ENCODE results near the gene HRK. TPM values are rescaled to one million over a fixed set of nuclear protein-coding genes. Genes with fewer than 3 reads are reported as not detected.

HRK gene
- total and polyA plus RNA-seq, 9 of the 15 experiments (the other 6 are each of a cell fraction or from before 2014, with no cell fraction given), result 0.01 to 0.05 (median 0.04) TPM; not detected in 6

GRCh38 chr12:116818948-116819832, 62.1 kb downstream of the HRK start (continued):
- TF ChIP-seq, protein P1, sequence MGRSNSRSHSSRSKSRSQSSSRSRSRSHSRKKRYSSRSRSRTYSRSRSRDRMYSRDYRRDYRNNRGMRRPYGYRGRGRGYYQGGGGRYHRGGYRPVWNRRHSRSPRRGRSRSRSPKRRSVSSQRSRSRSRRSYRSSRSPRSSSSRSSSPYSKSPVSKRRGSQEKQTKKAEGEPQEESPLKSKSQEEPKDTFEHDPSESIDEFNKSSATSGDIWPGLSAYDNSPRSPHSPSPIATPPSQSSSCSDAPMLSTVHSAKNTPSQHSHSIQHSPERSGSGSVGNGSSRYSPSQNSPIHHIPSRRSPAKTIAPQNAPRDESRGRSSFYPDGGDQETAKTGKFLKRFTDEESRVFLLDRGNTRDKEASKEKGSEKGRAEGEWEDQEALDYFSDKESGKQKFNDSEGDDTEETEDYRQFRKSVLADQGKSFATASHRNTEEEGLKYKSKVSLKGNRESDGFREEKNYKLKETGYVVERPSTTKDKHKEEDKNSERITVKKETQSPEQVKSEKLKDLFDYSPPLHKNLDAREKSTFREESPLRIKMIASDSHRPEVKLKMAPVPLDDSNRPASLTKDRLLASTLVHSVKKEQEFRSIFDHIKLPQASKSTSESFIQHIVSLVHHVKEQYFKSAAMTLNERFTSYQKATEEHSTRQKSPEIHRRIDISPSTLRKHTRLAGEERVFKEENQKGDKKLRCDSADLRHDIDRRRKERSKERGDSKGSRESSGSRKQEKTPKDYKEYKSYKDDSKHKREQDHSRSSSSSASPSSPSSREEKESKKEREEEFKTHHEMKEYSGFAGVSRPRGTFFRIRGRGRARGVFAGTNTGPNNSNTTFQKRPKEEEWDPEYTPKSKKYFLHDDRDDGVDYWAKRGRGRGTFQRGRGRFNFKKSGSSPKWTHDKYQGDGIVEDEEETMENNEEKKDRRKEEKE (IDR thresholded peaks at IDR 0.05; ENCODE audit: borderline replicate concordance in 1 of 2, control insufficient read depth in 1 of 2, low read depth in 2 of 2, low read length in 1 of 2), result no peak
- TF ChIP-seq DDX20 (tag; IDR thresholded peaks at IDR 0.05; ENCODE audit: low read depth) (no peak), ZFP36 (IDR thresholded peaks at IDR 0.05; ENCODE audit: low read depth, low read length, partially characterized antibody) (no peak), CREM (IDR thresholded peaks at IDR 0.05; ENCODE audit: low read depth) (peak; percentile 98), ATF2 (CRISPR knock-in tag; IDR thresholded peaks at IDR 0.05) (peak; percentile 95), DPF2 (IDR thresholded peaks at IDR 0.05) (no peak), XRCC5 (IDR thresholded peaks at IDR 0.05; ENCODE audit: low read depth, low read length) (no peak; the same call in 1 of the 2 replicates), POLR3A (IDR thresholded peaks at IDR 0.05; ENCODE audit: borderline replicate concordance, extremely low read depth, insufficient read depth, insufficient read length) (no peak), RBFOX2 (IDR thresholded peaks at IDR 0.05; ENCODE audit: low read depth, low read length) (peak; percentile 91), MIER1 (IDR thresholded peaks at IDR 0.05; ENCODE audit: low read depth) (no peak), CHD4 (IDR thresholded peaks at IDR 0.05; ENCODE audit: insufficient read depth, insufficient replicate concordance, low read depth, low read length, poor library complexity, severe bottlenecking) (no peak), ASH1L (IDR thresholded peaks at IDR 0.05; ENCODE audit: borderline replicate concordance, low read depth, partially characterized antibody) (no peak), KLF1 (tag; IDR thresholded peaks at IDR 0.05) (peak; percentile 37; the same call in 1 of the 2 replicates), SETDB1 (IDR thresholded peaks at IDR 0.05; ENCODE audit: low read length) (no peak), CXXC5 (CRISPR knock-in tag; IDR thresholded peaks at IDR 0.05) (peak; percentile 96), SIN3A (IDR thresholded peaks at IDR 0.05; ENCODE audit: borderline replicate concordance in 2 of 2, control insufficient read depth in 1 of 2, low read depth in 2 of 2, low read length in 2 of 2) (peak in 1 of 2 experiments; percentile 89; a peak in 1 of 4 replicates), ZNF175 (CRISPR knock-in tag; IDR thresholded peaks at IDR 0.05; ENCODE audit: low read depth) (peak; percentile 65; the same call in 1 of the 2 replicates), ZNF146 (CRISPR knock-in tag; IDR thresholded peaks at IDR 0.05; ENCODE audit: unreplicated experiment) (no peak), ZNF583 (CRISPR knock-in tag; IDR thresholded peaks at IDR 0.05) (no peak), SRSF3 (IDR thresholded peaks at IDR 0.05; ENCODE audit: insufficient read depth, low read length) (no peak), ERF (CRISPR knock-in tag; IDR thresholded peaks at IDR 0.05) (no peak), ZNF785 (CRISPR knock-in tag; IDR thresholded peaks at IDR 0.05) (no peak), ZNF75A (CRISPR knock-in tag; IDR thresholded peaks at IDR 0.05) (no peak), RBM34 (IDR thresholded peaks at IDR 0.05; ENCODE audit: borderline replicate concordance, insufficient read depth, low read length) (no peak)
